ENCODE data around the gene KATNAL1.
"Not testable (repeated sequence)": the region's sequence is repeated elsewhere in the genome, so short reads cannot be mapped to it uniquely, and the experiment has no call there.

KATNAL1 gene

GRCh38 chr13:30292325-30292724 lies 15.0 kb downstream of the KATNAL1 start:
- no peak for DNase-seq (ENCODE audit: low read depth, low spot score)

GRCh38 chr13:30290812-30291436 lies 16.4 kb downstream of the KATNAL1 start:
- DNase-seq (ENCODE audit: low read depth, low spot score) = no peak

GRCh38 chr13:30289533-30289932 lies 17.8 kb downstream of the KATNAL1 start:
- no peak for DNase-seq (ENCODE audit: low read depth, low spot score)

- DNase-seq (ENCODE audit: low read depth, low spot score) = not testable (repeated sequence)
These were observed 21.3 kb downstream of the KATNAL1 start for GRCh38 chr13:30286059-30286458.

GRCh38 chr13:30276178-30276577 lies 31.2 kb downstream of the KATNAL1 start:
- no peak for DNase-seq (ENCODE audit: low read depth, low spot score)

GRCh38 chr13:30274083-30274482 lies 33.3 kb downstream of the KATNAL1 start:
- DNase-seq (ENCODE audit: low read depth, low spot score) = no peak

- not testable (repeated sequence) for DNase-seq (ENCODE audit: low read depth, low spot score)
These were observed 37.3 kb downstream of the KATNAL1 start for GRCh38 chr13:30270035-30270434.

- no peak for DNase-seq (ENCODE audit: low read depth, low spot score)
These were observed 38.7 kb downstream of the KATNAL1 start for GRCh38 chr13:30268673-30269072.

- no peak for DNase-seq (ENCODE audit: low read depth, low spot score)
These were observed 40.6 kb downstream of the KATNAL1 start for GRCh38 chr13:30266756-30267155.

- DNase-seq (ENCODE audit: low read depth, low spot score) = not testable (repeated sequence)
These were observed 48.1 kb downstream of the KATNAL1 start for GRCh38 chr13:30259149-30259733.

- DNase-seq (ENCODE audit: low read depth, low spot score) = no peak
These were observed 49.8 kb downstream of the KATNAL1 start for GRCh38 chr13:30257468-30258099.

- no peak for DNase-seq (ENCODE audit: low read depth, low spot score)
These were observed 50.5 kb downstream of the KATNAL1 start for GRCh38 chr13:30256713-30257467.

GRCh38 chr13:30255696-30256095 lies 51.7 kb downstream of the KATNAL1 start:
- DNase-seq (ENCODE audit: low read depth, low spot score) = no peak

- DNase-seq (ENCODE audit: low read depth, low spot score) = no peak
These were observed 53.5 kb downstream of the KATNAL1 start for GRCh38 chr13:30253830-30254229.

- no peak for DNase-seq (ENCODE audit: low read depth, low spot score)
These were observed 59.9 kb downstream of the KATNAL1 start for GRCh38 chr13:30247406-30247805.

GRCh38 chr13:30241532-30241931 lies 65.8 kb downstream of the KATNAL1 start:
- no peak for DNase-seq (ENCODE audit: low read depth, low spot score)

GRCh38 chr13:30240608-30241007 lies 66.7 kb downstream of the KATNAL1 start:
- DNase-seq (ENCODE audit: low read depth, low spot score) = no peak

- DNase-seq (ENCODE audit: low read depth, low spot score) = no peak
These were observed 72.1 kb downstream of the KATNAL1 start for GRCh38 chr13:30235216-30235615.

GRCh38 chr13:30234619-30235162 lies 72.7 kb downstream of the KATNAL1 start:
- DNase-seq (ENCODE audit: low read depth, low spot score) = no peak

- DNase-seq (ENCODE audit: low read depth, low spot score) = no peak
These were observed 82.6 kb downstream of the KATNAL1 start for GRCh38 chr13:30224732-30225131.

GRCh38 chr13:30222254-30222653 lies 85.1 kb downstream of the KATNAL1 start:
- DNase-seq (ENCODE audit: low read depth, low spot score) = no peak

- DNase-seq (ENCODE audit: low read depth, low spot score) = no peak
These were observed 91.2 kb downstream of the KATNAL1 start for GRCh38 chr13:30216111-30216510.
